Cardiac muscle cell (in vitro differentiated cells and primary cell): ENCODE results near the gene CGN. TPM values are rescaled to one million over a fixed set of nuclear protein-coding genes. Genes with fewer than 3 reads are reported as not detected.

Source experiments
- DNase-seq, 2 donors: peaks; one replicate each; pipeline versions ENCODE4 v3.0.0 to v3.0.0-alpha.2; 2010 to 2017; ENCODE audit warnings: low read depth in 1 of 2, low spot score in 1 of 2
- H3K27ac ChIP-seq: fragments of 200-600 bp; sonication (generic); 2 replicates; pipeline ENCODE4 v1.5.1; 2016
- H3K27me3 ChIP-seq: fragments of 200-600 bp; sonication (generic); 2 replicates; pipeline ENCODE4 v1.6.0; 2016; ENCODE audit warnings: control low read depth
- H3K36me3 ChIP-seq: fragments of 200-600 bp; sonication (generic); 2 replicates; pipeline ENCODE4 v1.5.1; 2016; ENCODE audit warnings: control low read depth
- H3K4me1 ChIP-seq: fragments of 200-600 bp; sonication (generic); 2 replicates; pipeline ENCODE4 v1.8.1; 2017; ENCODE audit warnings: low read depth, mild to moderate bottlenecking, mixed run types
- H3K4me3 ChIP-seq: fragments of 200-600 bp; sonication (generic); 2 replicates; pipeline ENCODE4 v1.5.1; 2016; ENCODE audit warnings: mild to moderate bottlenecking
- H3K9me3 ChIP-seq: fragments of 200-600 bp; sonication (generic); 2 replicates; pipeline ENCODE4 v1.5.1; 2017; ENCODE audit warnings: low read depth, mild to moderate bottlenecking, control low read depth
- CTCF ChIP-seq: IDR thresholded peaks from 2 replicates; pipeline ENCODE4 v1.5.1; 2012; ENCODE audit warnings: low read depth, mild to moderate bottlenecking, low read length
- polyA plus RNA-seq: library from polyadenylated mRNA; unstranded; fragments of >200 nt; fragmentation: Nextera tagmentation; extraction: Ambion mirVana; gene quantifications from 2 replicates; pipeline ENCODE4 v1.2.1, GENCODE V29; 2016
- total RNA-seq: library from RNA; depleted of rRNA; stranded (reverse); fragments of >200 nt; gene quantifications from 2 replicates; pipeline ENCODE4 v1.2.3, GENCODE V29; 2016

Gene CGN
- total and polyA plus RNA-seq, 2 experiments from 2014 or later: 1.2 to 4.3 TPM

DNA sequence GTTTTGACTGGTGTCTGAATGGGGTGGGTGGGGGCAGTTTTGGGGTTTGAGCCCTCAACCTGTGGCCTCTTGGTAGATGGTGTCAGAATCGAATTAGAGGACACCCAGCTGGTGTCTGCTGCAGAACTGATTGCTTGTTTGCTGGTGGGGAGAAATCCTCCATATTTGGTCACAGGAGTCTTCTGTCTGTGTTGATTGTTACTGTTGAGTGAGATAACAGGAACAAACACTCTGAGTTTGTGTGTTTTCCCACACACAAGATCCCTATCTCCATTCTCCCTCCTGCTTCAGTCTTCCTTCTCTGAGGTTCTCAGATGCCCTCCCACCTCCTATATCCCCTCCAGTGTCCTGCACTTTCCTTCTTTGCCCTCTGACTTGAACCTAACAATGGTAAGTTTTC lies 19.1 kb upstream of the CGN start:
- Histone ChIP-seq H3K4me3 (no peak overlapping the region), H3K27ac (no peak overlapping the region), H3K27me3 (no peaks in the 10 kb centered on the region), H3K9me3 (no peaks in the 10 kb centered on the region), H3K4me1 (no peaks in the 10 kb centered on the region), H3K36me3 (no peaks in the 10 kb centered on the region)
- no peak for TF ChIP-seq CTCF
- no peak for DNase-seq

DNA sequence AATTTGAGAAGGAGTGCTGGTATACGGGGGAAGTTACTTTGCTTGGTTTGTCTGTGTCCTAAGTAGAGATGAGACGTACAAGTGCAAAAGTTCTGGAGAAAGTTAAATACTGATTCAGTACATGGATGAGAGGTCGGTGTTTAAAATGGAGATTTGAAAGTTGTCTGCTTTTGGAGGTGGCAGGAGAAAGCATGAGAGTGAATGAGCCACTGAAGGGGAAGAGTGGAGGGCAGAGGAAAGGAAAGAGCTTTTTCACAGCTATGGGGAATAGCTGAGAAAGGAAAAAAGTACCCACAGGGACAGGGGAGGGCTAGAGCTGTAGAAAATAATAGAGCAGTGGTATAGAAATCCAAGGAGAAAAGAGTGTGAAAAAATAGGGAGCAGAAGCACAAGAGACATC lies 18.1 kb upstream of the CGN start:
- no peaks in the 10 kb centered on the region for H3K9me3 ChIP-seq
- H3K36me3 ChIP-seq: no peaks in the 10 kb centered on the region
- H3K27me3 ChIP-seq: no peaks in the 10 kb centered on the region
- no peaks in the 10 kb centered on the region for H3K4me1 ChIP-seq
- TF ChIP-seq CTCF: no peak
- H3K27ac ChIP-seq: no peak overlapping the region
- no peak for DNase-seq
- no peak overlapping the region for H3K4me3 ChIP-seq

- Histone ChIP-seq H3K36me3 (no peaks in the 10 kb centered on the region), H3K9me3 (no peaks in the 10 kb centered on the region), H3K27ac (no peak overlapping the region), H3K4me3 (no peak overlapping the region), H3K4me1 (no peaks in the 10 kb centered on the region), H3K27me3 (no peaks in the 10 kb centered on the region)
- peak in 1 of 2 donors; percentile 79 for DNase-seq
- TF ChIP-seq CTCF: no peak
Observed at GRCh38 chr1:151494741-151495281, 16.4 kb upstream of the CGN start.

- Histone ChIP-seq H3K9me3 (no peaks in the 10 kb centered on the region), H3K4me3 (no peak overlapping the region), H3K27me3 (no peaks in the 10 kb centered on the region), H3K27ac (no peak overlapping the region), H3K36me3 (no peaks in the 10 kb centered on the region), H3K4me1 (no peaks in the 10 kb centered on the region)
- DNase-seq: no peak
- TF ChIP-seq CTCF: no peak
Observed at GRCh38 chr1:151495316-151495715, 15.9 kb upstream of the CGN start.

GRCh38 chr1:151499365-151499764 lies 11.8 kb upstream of the CGN start:
- Histone ChIP-seq H3K4me1 (peaks cover 15% of the 10 kb centered on the region), H3K36me3 (no peaks in the 10 kb centered on the region), H3K27ac (no peak overlapping the region), H3K9me3 (no peaks in the 10 kb centered on the region), H3K27me3 (no peaks in the 10 kb centered on the region), H3K4me3 (no peak overlapping the region)
- DNase-seq: no peak
- no peak for TF ChIP-seq CTCF

DNA sequence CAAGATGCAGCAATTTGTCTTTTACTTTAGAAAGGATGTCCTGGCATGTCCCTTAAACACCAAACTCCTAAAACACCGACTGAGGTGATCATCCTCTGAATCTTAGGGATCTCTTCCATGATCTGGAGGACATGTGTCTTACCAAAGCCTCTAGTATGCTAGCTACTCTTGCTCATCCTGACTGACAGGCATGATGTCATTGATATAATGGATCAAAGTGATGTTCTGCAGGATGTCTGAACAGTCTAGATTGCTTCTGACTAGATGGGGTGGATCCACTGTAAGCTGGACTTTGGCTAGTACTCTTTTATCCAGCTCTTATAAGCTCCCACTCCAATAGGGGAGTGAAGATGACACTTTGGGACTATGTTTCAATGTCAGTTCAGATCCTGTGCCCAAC lies 11.3 kb upstream of the CGN start:
- no peak for TF ChIP-seq CTCF
- Histone ChIP-seq H3K4me1 (peaks cover 15% of the 10 kb centered on the region), H3K27me3 (no peaks in the 10 kb centered on the region), H3K27ac (no peak overlapping the region), H3K4me3 (no peak overlapping the region), H3K36me3 (no peaks in the 10 kb centered on the region), H3K9me3 (no peaks in the 10 kb centered on the region)
- no peak for DNase-seq
